HepG2 (cell line): ENCODE measurements around the gene PIGZ. TPM values are rescaled to one million over a fixed set of nuclear protein-coding genes. Genes with fewer than 3 reads are reported as not detected.

Experiments used
- ARNT ChIP-seq: fragments of 450-650 bp; IDR thresholded peaks from 2 replicates; pipeline ENCODE4 v1.6.1; 2017
- SNAI1 ChIP-seq: sonication (generic); formaldehyde crosslinking; IDR thresholded peaks from 2 replicates; pipeline ENCODE4 v1.5.0; 2020; ENCODE audit warnings: mild to moderate bottlenecking, missing genetic modification reagents, borderline replicate concordance
- SRSF9 ChIP-seq: fragments of 200-400 bp; formaldehyde crosslinking; IDR thresholded peaks from 2 replicates; pipeline ENCODE4 v1.6.1; 2018; ENCODE audit warnings: borderline replicate concordance, mild to moderate bottlenecking, low read depth, low read length; ENCODE audit not compliant: insufficient read depth, poor library complexity, severe bottlenecking
- ZBTB1 ChIP-seq: sonication (generic); formaldehyde crosslinking; IDR thresholded peaks from 2 replicates; pipeline ENCODE4 v1.4.0; 2020; ENCODE audit warnings: missing genetic modification reagents, borderline replicate concordance
- ZNF230 ChIP-seq: sonication (generic); formaldehyde crosslinking; IDR thresholded peaks from 2 replicates; pipeline ENCODE4 v1.4.0; 2020; ENCODE audit warnings: mild to moderate bottlenecking, missing genetic modification reagents
- ZNF256 ChIP-seq: sonication (generic); formaldehyde crosslinking; conservative IDR thresholded peaks from 2 replicates; pipeline ENCODE4 v1.4.0; 2020; ENCODE audit warnings: missing genetic modification reagents
- ZNF407 ChIP-seq: sonication (generic); formaldehyde crosslinking; IDR thresholded peaks from one replicate; pipeline ENCODE4 v1.5.1; 2020; ENCODE audit warnings: mild to moderate bottlenecking, missing genetic modification reagents; ENCODE audit errors: not compliant biosample characterization
- ZNF501 ChIP-seq: sonication (generic); formaldehyde crosslinking; IDR thresholded peaks from 2 replicates; pipeline ENCODE4 v1.5.1; 2020; ENCODE audit warnings: mild to moderate bottlenecking, moderate library complexity, missing genetic modification reagents
- ZNF710 ChIP-seq: sonication (generic); formaldehyde crosslinking; IDR thresholded peaks from 2 replicates; pipeline ENCODE4 v1.5.0; 2020; ENCODE audit warnings: mild to moderate bottlenecking, missing genetic modification reagents, borderline replicate concordance
- polyA plus RNA-seq, 8 experiments: library from polyadenylated mRNA; depleted of rRNA in 3 of 8; stranded (reverse) in 7 of 8; unstranded in 1 of 8; fragments of >200 nt; fragmentation: Illumina TruSeq in 4 of 8; extraction: Trizol in 4 of 8; gene quantifications; 2 replicates each; pipeline versions ENCODE4 v1.2.1 to v1.2.3, GENCODE V29; 2011 to 2016; ENCODE audit warnings: low read depth in 4 of 8, missing spikeins in 1 of 8, mixed read lengths in 1 of 8; ENCODE audit not compliant: insufficient read depth in 1 of 8
- total RNA-seq, 5 experiments: library from RNA; depleted of rRNA; stranded (reverse); fragments of >200 nt; fragmentation: Illumina TruSeq; extraction: Trizol; gene quantifications; 2 replicates each; pipeline ENCODE4 v1.2.3, GENCODE V29; 2016; ENCODE audit warnings: low read depth in 1 of 5
- TF ChIP-seq, protein P1 (sequence below): sonication (generic); formaldehyde crosslinking; IDR thresholded peaks from 2 replicates; pipeline ENCODE4 v1.5.1; 2020; ENCODE audit warnings: mild to moderate bottlenecking, missing genetic modification reagents
- TF ChIP-seq, protein P2 (sequence below): sonication (generic); IDR thresholded peaks from 2 replicates; pipeline ENCODE4 v1.6.1; 2016; ENCODE audit warnings: low read depth, borderline replicate concordance
- TF ChIP-seq, protein P3 (sequence below): IDR thresholded peaks from 2 replicates; pipeline ENCODE4 v1.6.1; 2016; ENCODE audit warnings: missing biosample characterization, missing genetic modification reagents, low read depth

Gene PIGZ
- total and polyA plus RNA-seq, 2 of the 13 experiments (the other 11 are each of a cell fraction or from before 2014, with no cell fraction given) = 4.7 to 60.5 TPM

DNA sequence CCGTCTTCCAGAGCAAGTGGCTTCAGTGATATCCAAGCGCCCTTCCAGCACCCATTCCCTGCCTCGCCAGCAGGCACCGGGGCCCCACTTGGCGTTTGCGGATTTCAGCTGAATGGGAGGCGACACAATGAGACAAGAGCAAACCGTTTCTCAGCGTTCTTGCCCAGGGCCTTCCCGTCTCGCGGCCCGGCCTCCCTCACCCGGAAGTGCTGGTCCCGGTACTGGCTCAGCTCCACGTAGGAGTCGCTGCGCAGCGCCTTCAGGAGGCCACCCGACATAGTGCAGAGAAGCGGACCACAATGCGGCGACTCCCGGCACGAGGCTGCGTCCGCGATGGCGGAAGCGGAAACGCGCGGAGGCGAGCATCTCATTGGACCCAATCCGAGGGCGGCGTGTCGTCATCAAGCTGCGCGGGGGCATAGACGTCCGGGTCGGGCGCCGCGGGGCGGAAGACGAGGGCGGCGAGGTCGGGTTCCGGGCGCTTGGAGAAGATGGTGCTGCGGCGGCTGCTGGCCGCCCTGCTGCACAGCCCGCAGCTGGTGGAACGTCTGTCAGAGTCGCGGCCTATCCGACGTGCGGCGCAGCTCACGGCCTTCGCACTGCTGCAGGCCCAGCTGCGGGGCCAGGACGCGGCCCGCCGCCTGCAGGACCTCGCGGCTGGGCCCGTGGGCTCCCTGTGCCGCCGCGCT, 26.3 kb downstream of the PIGZ start, which contains the start of gene NCBP2 (continued):
- TF ChIP-seq ZNF710 (CRISPR knock-in tag) (peak; percentile 94), SNAI1 (CRISPR knock-in tag) (peak; percentile 87), SRSF9 (no peak), ZNF407 (no peak), ZNF256 (CRISPR knock-in tag) (no peak), ZNF230 (CRISPR knock-in tag) (no peak), ZNF501 (CRISPR knock-in tag) (peak; percentile 95), ARNT (no peak), ZBTB1 (CRISPR knock-in tag) (0 out of 2 replicates have a peak, but pooled peaks have one; percentile 56)
- TF ChIP-seq, protein P1, sequence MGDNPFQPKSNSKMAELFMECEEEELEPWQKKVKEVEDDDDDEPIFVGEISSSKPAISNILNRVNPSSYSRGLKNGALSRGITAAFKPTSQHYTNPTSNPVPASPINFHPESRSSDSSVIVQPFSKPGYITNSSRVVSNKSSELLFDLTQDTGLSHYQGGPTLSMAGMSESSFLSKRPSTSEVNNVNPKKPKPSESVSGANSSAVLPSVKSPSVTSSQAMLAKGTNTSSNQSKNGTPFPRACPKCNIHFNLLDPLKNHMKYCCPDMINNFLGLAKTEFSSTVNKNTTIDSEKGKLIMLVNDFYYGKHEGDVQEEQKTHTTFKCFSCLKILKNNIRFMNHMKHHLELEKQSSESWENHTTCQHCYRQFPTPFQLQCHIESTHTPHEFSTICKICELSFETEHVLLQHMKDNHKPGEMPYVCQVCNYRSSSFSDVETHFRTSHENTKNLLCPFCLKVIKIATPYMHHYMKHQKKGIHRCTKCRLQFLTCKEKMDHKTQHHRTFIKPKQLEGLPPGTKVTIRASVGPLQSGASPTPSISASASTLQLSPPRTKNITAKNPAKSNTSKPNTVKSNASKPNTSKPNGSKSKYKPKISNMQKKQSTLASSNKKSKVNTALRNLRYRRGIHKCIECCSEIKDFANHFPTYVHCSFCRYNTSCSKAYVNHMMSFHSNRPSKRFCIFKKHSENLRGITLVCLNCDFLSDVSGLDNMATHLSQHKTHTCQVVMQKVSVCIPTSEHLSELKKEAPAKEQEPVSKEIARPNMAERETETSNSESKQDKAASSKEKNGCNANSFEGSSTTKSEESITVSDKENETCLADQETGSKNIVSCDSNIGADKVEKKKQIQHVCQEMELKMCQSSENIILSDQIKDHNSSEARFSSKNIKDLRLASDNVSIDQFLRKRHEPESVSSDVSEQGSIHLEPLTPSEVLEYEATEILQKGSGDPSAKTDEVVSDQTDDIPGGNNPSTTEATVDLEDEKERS = peak; percentile 83
- TF ChIP-seq, protein P2, sequence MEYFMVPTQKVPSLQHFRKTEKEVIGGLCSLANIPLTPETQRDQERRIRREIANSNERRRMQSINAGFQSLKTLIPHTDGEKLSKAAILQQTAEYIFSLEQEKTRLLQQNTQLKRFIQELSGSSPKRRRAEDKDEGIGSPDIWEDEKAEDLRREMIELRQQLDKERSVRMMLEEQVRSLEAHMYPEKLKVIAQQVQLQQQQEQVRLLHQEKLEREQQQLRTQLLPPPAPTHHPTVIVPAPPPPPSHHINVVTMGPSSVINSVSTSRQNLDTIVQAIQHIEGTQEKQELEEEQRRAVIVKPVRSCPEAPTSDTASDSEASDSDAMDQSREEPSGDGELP = peak; percentile 68; the same call in 1 of the 2 replicates
- TF ChIP-seq, protein P3, sequence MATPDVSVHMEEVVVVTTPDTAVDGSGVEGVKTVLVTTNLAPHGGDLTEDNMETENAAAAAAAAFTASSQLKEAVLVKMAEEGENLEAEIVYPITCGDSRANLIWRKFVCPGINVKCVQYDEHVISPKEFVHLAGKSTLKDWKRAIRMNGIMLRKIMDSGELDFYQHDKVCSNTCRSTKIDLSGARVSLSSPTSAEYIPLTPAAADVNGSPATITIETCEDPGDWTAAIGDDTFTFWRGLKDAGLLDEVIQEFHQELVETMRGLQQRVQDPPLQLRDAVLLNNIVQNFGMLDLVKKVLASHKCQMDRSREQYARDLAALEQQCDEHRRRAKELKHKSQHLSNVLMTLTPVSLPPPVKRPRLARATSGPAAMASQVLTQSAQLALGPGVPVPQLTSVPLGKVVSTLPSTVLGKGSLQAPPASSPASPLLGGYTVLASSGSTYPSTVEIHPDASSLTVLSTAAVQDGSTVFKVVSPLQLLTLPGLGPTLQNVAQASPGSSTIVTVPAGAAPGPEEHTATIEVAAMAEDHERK = peak; percentile 72; the same call in 1 of the 2 replicates
